ENCODE results near the gene GNAS-AS1.

GRCh38 chr20:58813369-58813768 is 37.3 kb downstream of the GNAS-AS1 start:
- no peak for TF ChIP-seq POLR2AphosphoS5 (IDR thresholded peaks at IDR 0.05; ENCODE audit: low read depth, low read length)
- no peak for TF ChIP-seq POLR2A (IDR thresholded peaks at IDR 0.05; ENCODE audit: low read depth, low read length)
- no peak for TF ChIP-seq TAF1 (IDR thresholded peaks at IDR 0.05; ENCODE audit: borderline replicate concordance, low read depth, low read length)

All from GM12892 (cell line).